Measurements from ENCODE around the gene S1PR4.
"Not testable (repeated sequence)": the region's sequence is repeated elsewhere in the genome, so short reads cannot be mapped to it uniquely, and the experiment has no call there.

The S1PR4 gene

GRCh38 chr19:3196064-3196932 is 17.7 kb downstream of the S1PR4 start:
- DNase-seq (ENCODE audit: low read depth), result no peak

GRCh38 chr19:3196933-3197205 is 18.3 kb downstream of the S1PR4 start:
- DNase-seq (ENCODE audit: low read depth), result no peak

- no peak for DNase-seq (ENCODE audit: low read depth)
These were observed 20.5 kb downstream of the S1PR4 start for GRCh38 chr19:3198901-3199700.

GRCh38 chr19:3201072-3201700 is 22.6 kb downstream of the S1PR4 start:
- no peak for DNase-seq (ENCODE audit: low read depth)

- no peak for DNase-seq (ENCODE audit: low read depth)
These were observed 23.3 kb downstream of the S1PR4 start for GRCh38 chr19:3201911-3202310.

- DNase-seq (ENCODE audit: low read depth), result no peak
These were observed 23.8 kb downstream of the S1PR4 start for GRCh38 chr19:3202346-3202745.

GRCh38 chr19:3202895-3203294 is 24.3 kb downstream of the S1PR4 start:
- DNase-seq (ENCODE audit: low read depth), result not testable (repeated sequence)

- no peak for DNase-seq (ENCODE audit: low read depth)
These were observed 25.5 kb downstream of the S1PR4 start for GRCh38 chr19:3203805-3204645.

- DNase-seq (ENCODE audit: low read depth), result no peak
These were observed 26.2 kb downstream of the S1PR4 start for GRCh38 chr19:3204646-3205275.

- DNase-seq (ENCODE audit: low read depth), result no peak
These were observed 27.8 kb downstream of the S1PR4 start for GRCh38 chr19:3206216-3206953.

- DNase-seq (ENCODE audit: low read depth), result no peak
These were observed 29.1 kb downstream of the S1PR4 start for GRCh38 chr19:3207461-3208242.

- no peak for DNase-seq (ENCODE audit: low read depth)
These were observed 30.0 kb downstream of the S1PR4 start for GRCh38 chr19:3208317-3209207.

GRCh38 chr19:3210347-3211017 is 31.9 kb downstream of the S1PR4 start:
- DNase-seq (ENCODE audit: low read depth), result peak; percentile 63

GRCh38 chr19:3211191-3211590 is 32.6 kb downstream of the S1PR4 start:
- no peak for DNase-seq (ENCODE audit: low read depth)

- DNase-seq (ENCODE audit: low read depth), result no peak
These were observed 34.6 kb downstream of the S1PR4 start for GRCh38 chr19:3213159-3213558.

GRCh38 chr19:3216874-3217273 is 38.3 kb downstream of the S1PR4 start:
- DNase-seq (ENCODE audit: low read depth), result no peak

- no peak for DNase-seq (ENCODE audit: low read depth)
These were observed 42.0 kb downstream of the S1PR4 start for GRCh38 chr19:3220576-3220975.

- DNase-seq (ENCODE audit: low read depth), result not testable (repeated sequence)
These were observed 43.0 kb downstream of the S1PR4 start for GRCh38 chr19:3221576-3221975.
